ENCODE results near the gene FRMPD4.

The FRMPD4 gene

DNA sequence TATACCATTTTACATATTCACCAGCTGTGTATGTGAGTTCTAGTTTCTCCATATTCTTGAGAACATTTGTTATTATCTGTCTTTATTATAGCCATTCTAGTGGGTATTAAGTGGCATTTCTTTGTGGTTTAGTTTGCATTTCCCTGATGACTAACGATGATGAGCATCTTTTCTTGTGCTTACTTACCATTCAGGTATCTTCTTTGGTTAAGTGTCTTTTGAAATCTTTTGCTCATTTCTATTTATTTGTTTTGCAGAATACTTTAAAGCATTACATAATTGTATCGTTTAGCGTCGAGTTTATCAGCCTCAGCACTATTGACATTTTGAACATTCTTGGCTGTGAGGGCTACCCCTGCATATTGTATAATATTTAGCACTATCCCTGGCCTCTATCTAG lies 85.4 kb downstream of the FRMPD4 start:
- no peak for DNase-seq

GRCh38 chrX:12225107-12225506 lies 86.8 kb downstream of the FRMPD4 start:
- no peak for DNase-seq

GRCh38 chrX:12227412-12228041 lies 89.3 kb downstream of the FRMPD4 start:
- no peak for DNase-seq

DNA sequence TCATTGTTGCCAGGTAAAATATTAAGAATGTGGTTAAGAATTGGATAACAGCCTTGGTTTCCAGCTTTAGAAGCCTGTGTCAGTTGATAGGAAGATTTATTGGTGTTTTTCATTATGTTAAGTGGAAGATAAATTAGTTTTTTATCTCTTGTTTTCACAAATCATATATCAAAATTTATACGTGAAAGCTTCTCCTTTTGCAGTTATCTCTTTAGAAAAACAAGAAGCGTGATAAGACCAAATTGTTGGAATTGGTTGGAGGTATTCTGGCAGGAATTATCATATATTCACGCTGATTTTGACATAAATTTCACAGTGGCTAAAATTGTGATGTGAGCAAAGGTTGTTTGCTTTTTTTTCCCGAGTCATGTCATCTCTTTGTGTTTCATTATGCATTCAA lies 90.6 kb downstream of the FRMPD4 start:
- DNase-seq: no peak

DNA sequence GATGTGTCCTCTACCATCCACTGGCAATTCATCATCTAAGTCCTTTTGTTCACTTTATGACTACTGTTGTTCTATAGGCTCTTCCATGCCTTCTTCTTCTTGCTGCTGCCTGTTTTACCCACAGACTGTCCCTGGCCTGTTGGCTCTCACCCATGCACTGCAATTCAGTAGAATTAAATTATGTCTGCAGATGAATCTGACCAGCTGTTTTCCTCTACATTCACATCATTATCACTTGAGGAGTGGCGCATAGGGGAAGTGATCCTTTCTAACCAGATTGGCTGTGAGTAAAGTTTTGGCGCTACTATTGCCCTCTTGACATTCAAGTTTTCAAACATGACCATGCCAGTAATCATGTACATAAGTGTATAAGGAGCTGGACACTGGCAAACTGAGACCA lies 91.7 kb downstream of the FRMPD4 start:
- DNase-seq: no peak

DNA sequence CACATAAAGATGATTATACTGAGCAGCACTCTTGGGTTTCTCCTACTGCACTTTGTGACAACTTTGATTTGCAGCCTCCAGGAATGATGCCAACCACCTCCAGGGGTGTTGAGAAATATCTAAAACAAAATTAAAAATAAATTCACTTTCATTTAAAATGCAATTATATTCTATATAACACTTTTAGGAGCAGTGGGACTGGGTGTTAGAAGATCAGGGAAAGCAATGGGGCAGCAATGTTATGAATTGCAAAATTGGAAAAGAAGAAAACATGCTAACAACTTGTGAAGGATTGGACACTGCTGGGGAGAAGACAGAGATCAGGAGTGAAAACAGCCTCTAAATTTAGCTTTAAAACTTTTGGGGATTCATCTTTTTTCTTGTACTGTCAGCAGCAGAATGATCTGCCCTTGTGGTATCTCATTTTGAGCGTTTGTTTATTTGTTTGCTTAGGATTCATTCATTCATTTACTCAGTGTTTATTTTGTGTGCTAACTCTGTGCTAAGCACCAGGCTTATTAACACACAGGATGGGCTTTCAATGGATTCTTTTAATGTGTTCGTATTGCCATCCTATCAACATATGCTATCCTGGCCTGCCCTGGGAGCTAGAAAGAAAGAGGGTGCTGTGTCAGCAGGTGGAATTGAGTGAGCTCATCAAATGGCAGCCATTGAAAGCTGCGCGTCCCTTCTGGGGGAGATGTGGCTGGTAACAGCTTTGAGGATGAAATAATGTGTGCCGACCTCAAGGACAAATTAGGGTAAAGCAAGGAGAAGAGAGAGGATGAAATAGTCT lies 96.5 kb downstream of the FRMPD4 start:
- DNase-seq: no peak

GRCh38 chrX:12236156-12236555 lies 97.9 kb downstream of the FRMPD4 start:
- no peak for DNase-seq

DNA sequence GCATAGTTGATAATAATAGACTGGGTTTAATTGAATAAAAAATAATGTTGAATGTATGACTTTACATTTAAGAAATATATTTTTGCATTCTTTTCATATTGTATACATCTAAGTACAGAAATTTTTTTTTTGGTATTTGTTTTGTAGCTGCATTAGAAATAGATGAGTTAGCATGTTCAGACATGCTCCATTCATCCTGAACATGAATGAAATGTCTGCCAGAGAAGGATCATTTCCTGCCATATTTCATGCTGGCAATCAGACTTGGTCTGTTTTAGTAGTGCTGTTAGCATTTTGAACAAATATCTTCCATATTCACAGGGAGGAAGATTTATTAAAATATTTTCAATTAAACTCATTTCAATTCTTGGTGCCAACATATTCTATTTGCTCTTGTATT lies 98.9 kb downstream of the FRMPD4 start:
- DNase-seq: no peak

DNA sequence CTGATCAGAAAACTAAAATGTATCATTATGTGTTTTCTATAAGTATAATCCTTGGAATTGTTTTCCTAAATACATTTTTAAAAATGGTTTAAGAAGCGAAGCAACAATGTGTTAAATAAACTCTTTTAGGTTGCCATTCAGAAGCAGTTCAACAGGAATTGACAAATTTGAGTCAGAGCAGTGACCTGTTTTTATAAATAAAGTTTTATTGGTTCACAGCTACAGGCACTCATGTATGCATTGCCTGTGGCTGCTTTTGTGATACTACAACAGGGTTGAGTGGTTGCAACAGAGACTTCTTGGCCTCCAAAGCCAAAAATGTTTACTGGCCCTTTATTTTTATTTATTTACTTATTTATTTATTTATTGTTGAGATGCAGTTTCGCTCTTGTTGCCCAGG lies 99.5 kb downstream of the FRMPD4 start:
- no peak for DNase-seq

- no peak for DNase-seq
Observed at GRCh38 chrX:12239356-12240082, 101.2 kb downstream of the FRMPD4 start.

DNA sequence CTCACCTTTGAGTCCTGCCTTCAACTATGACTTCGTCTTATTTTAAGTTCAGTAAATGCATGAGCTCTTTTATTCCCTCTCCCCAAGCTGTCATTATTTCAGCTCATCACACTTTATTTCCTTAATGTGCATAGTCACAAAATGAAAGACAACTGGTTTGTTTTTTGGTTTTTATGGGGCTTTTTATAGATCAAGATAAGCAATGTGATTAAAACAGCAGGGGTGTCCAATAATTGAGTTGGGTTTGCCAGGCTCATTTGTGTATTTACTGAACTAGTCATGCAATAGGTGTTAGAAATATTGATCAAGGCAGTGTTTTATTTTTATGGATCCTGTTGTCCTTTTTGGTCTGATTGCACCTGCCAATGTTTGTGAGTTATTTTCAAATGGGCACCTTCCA lies 102.2 kb downstream of the FRMPD4 start:
- no peak for DNase-seq

GRCh38 chrX:12241026-12241425 lies 102.8 kb downstream of the FRMPD4 start:
- DNase-seq: no peak

DNA sequence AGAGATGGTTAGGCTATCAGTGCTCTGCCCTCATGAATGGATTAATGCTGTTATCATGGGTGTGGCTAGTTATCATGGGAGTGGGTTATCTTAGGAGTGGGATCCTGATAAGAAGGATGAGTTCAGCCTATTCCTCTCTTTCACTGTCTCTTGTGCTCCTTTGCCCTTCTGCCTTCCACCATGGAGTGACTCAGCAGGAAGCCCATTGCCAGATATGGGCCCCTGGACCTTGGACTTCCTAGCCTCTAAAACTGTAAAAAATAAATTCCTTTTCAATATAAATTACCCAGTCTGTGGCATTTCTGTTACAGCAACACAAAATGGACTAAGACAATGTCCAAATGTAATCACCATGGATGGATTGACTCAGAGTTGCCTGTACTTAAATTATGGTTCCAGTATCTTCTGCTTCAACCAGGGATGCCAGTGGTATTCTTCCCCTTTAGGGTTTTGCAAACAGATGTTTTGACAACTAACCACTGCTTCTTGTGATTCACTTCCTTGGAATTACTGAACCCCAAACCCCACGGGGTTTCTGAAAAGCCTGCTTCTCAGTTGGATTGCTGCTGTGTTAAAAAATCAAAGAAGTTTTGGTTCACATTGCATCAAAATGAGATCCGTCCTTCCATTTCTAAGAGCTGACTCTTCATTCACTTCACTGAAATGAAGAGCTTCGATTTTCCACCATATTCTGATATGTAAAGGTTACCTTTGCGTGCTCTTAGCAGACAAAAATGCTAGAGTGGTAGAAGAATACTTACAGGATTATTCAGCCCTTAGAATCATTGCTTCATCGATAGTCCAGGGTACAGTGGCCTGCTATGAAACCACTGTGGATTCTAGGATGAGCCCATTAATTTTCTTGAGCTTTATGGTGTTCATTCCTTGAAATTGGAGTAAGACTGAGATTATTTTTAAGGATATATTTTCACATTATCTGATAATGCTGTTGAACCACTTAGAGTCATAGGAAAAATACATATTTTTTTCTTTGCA lies 107.7 kb downstream of the FRMPD4 start:
- no peak for DNase-seq

- no peak for DNase-seq
Observed at GRCh38 chrX:12249997-12250396, 111.7 kb downstream of the FRMPD4 start.

DNA sequence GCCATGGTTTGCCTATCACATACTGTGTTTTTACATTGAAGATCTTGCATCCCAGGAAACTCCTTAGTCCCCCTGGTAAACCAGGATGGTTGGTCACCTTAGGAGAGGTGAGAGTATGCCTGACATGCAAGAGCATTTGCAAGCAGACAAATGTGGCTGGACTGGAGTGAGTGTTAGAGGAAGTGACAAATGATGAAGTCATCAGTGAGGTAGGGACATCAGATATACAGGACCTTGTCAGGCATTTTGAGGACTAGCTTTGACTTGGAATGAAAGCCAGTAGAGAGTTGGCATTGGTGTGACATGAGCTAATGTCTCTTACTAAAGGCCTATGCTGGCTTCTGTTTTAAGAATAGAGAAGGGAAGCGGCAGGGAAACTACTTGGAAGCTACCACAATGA lies 124.9 kb downstream of the FRMPD4 start:
- no peak for DNase-seq

- no peak for DNase-seq
Observed at GRCh38 chrX:12269484-12269883, 131.2 kb downstream of the FRMPD4 start.

DNA sequence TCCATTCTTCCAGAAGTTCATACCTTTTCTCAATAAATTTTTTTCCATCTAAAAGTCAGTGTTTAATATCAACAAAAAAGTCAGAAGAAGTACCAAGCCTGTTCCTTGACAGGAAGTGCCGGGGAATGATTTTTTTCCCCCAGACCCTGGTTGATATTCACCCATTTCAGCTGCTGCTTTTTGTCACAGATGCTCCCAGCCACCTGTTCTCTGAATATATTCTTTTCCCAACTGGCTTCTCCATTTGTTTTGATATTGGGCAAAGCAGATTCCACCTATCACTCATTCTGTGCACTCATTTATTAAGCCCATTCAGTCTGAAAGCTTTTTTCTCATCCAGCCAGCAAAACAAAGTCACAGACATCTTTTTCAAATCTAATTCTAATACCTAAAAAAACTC lies 139.9 kb downstream of the FRMPD4 start:
- no peak for DNase-seq

DNA sequence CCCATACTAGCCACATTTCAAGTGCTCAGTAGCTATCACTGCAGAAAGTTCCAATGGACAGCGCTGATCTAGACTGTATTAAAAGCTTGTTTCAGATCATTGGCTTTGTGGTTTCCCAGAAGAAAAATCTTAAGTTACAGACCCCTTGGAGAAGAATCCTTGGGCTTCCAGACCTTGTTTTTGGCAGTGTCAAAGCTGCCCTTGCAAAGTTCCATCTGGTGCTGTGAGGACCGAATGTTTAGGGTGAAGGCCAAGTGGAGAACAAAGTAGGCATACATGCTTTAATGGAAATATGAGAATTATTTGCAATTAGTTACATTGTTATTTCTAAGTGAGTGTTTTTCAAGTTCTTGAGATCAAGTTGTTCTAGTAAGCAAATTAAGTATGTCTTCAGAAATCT lies 144.7 kb downstream of the FRMPD4 start:
- DNase-seq: no peak

- no peak for DNase-seq
Observed at GRCh38 chrX:12292996-12293765, 154.9 kb downstream of the FRMPD4 start.

GRCh38 chrX:12297353-12297752 lies 159.1 kb downstream of the FRMPD4 start:
- DNase-seq: no peak

GRCh38 chrX:12301288-12301687 lies 163.0 kb downstream of the FRMPD4 start:
- no peak for DNase-seq

DNA sequence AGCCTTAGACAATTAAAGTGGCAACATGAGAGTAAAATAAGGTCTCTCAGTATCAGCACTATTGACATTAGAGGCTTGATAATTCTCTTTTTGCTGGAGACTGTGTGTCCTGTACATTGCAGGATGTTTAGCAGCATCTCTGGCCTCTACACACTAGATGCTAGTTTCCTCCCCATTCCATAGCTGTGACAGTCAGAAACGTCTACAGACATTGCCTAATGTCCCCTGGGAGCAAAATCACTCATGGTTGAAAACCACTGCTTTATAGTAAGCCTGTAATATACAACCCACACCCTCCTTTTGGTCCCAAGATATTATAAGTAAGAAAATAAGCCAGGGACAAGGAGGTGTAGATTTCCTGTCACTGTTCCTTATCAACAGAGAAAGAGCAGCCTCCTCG lies 166.0 kb downstream of the FRMPD4 start:
- no peak for DNase-seq

Data from stimulated activated CD4-positive, alpha-beta T cell treated with anti-CD3 and anti-CD28 coated beads, Interleukin-2, amount 100 ng/mL, for 24 hours (primary cell).